GM19099 (cell line): Measurements from ENCODE around the gene ARHGAP8.

Source experiments
- POLR2A ChIP-seq: IDR thresholded peaks from 3 replicates; pipeline ENCODE4 v1.6.1; 2011; ENCODE audit warnings: low read depth; ENCODE audit not compliant: insufficient read length; ENCODE audit errors: extremely low read depth

ARHGAP8 gene

DNA sequence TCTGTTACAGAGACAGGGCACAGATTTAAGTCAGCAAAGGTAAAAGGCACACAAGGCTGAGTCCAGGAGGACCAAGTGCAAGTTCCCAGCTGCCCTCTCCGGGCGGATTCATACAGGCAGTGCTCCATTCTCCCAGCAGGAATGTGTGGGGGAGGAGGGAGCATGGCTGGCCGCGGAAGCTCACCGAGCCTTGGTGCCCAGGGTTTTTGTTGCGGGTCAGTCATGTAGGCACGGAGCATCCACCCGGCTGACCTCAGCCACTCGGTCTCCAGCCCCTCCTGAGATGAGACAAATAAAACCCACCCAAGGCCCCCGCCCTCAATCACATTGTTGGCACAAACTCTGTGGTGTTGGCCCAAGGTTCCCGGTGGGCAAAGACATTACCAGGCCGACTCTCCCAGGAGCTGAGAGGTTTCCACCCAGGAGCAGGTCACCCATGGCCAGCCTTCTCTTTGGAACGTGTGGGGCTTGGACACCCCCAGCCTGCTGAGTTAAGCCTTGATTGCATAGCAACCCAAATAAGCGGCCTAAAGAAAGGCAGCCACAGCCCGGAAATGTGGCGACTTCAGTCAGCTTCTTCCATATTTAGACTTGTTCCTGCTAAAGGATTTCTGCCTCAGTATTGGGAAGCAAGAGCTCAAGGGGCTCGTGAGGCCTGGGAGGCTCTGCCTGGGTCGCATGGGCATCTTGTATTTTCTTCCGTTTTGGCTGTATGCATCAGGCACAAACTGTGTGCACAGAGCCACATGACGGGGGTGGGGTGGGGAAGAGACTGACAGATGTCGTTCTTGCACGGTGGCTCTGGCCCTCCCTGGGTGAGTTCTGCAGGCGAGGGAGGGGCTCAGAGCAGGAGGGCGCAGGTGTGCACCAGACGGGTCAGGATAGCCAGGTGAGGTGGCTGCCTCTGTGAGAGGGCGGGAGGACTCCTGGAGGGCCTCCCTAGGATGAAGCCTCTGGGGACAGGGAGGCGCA, 63.0 kb downstream of the ARHGAP8 start:
- TF ChIP-seq POLR2A, result no peak

DNA sequence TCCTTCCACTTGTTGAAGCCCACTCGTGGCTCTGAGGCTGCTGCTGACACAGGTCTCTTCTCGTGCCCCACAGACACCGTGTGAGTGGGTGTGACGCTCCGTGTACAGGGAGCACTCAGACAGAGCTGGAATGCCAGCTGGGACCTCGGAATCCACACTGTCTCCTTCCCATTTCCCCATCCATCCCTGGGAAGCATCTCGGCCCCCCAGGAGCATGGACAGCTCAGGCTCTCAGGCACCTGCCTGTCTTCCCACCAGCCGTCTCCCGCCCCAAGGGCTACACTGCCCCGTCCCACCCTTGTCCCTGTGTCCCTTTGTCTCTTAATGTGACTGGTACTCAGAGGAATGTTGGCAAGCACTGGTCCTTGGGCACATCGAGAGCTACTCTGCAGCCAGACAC, 63.8 kb downstream of the ARHGAP8 start:
- TF ChIP-seq POLR2A, result no peak

DNA sequence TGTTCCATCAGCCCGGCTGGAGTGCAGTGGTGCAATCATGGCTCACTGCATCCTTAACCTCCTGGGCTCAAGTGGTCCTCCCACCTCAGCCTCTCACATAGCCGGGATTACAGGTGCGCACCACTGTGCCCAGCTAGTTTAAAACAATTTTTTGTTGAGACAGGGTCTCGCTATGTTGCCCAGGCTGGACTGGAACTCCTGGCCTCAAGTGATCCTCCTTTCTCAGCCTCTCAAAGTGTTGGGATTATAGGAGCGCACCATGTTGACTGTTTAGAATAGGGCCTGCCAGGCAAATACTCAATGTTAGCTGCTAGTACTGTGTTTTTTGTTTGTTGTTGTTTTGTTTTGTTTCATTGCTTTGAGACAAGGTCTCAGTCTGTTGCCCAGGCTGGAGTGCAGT, 66.4 kb downstream of the ARHGAP8 start:
- no peak for TF ChIP-seq POLR2A

DNA sequence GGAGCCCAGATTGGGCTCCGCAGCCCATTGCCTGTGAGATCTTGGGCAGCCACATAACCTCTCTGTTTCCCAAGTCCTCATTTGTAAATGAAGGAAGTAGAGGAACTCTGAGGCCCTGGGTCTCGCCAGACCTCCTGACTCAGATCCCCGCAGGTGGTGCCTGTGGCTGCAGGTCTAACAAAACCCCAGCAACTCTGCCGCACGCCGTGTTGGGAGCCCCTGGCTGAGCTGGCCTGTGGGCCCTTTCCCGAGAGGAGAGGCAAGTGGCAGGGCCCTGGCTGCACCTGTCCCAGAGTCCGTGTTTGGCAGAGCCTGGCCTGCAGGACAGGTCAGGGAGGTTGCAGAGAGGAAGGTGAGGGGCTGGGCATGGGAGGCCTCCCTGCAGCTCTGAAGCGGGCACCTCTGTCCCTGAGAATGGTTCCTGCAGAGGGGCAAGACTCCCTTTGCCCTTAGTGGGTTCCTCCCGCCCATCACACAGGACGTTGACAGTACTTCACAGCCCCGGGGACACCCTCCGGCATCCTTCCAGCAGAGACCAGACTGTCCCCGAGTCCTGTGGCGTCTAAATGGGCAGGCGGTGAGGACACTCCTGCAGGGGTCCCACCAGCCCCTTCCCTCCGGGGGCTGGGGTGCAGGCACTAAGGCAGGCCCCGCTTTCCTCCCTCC, 67.7 kb downstream of the ARHGAP8 start:
- TF ChIP-seq POLR2A, result no peak

DNA sequence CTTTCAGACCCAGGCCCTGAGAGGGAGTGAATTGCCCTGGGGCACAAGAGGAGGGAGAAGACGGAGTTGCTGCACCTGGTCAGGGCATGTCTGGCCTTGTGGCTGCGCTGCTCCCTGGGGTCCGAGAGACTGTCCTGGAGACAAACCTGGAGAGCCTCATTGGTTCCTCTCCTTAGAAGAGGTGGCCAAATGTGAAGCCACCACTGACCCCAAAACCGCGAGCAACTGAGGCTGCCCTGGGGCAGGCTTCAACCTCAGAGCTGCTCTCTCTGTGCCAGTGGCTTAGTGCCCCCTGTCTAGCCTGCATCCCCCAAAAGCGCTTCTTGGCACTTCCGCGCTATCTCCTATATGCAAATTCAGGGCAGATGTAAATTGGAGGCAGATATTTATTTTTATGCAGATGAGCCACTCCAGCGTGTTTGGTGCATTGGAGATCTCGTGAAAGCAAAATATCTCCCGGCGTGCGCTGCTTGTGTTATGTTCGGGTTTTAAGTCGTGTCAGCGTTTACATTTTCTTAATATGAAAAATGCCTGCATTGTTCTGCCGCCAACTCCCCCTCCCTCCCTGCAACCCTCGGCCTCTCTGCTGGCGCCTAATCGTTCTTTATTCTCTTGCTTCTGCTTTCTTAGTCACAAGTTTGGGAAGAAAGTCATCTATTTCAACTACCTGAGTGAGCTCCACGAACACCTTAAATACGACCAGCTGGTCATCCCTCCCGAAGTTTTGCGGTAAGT, 69.5 kb downstream of the ARHGAP8 start:
- TF ChIP-seq POLR2A, result no peak

- no peak for TF ChIP-seq POLR2A
These were observed 70.2 kb downstream of the ARHGAP8 start for GRCh38 chr22:44822534-44822933.

- TF ChIP-seq POLR2A, result no peak
These were observed 71.0 kb downstream of the ARHGAP8 start for GRCh38 chr22:44823396-44823795.

- no peak for TF ChIP-seq POLR2A
These were observed 71.4 kb downstream of the ARHGAP8 start for GRCh38 chr22:44823806-44824205.

GRCh38 chr22:44824271-44824670, 71.9 kb downstream of the ARHGAP8 start:
- no peak for TF ChIP-seq POLR2A

GRCh38 chr22:44825310-44826150, 73.2 kb downstream of the ARHGAP8 start:
- TF ChIP-seq POLR2A, result no peak

- no peak for TF ChIP-seq POLR2A
These were observed 75.4 kb downstream of the ARHGAP8 start for GRCh38 chr22:44827666-44828190.

- no peak for TF ChIP-seq POLR2A
These were observed 75.8 kb downstream of the ARHGAP8 start for GRCh38 chr22:44828193-44828592.

- TF ChIP-seq POLR2A, result no peak
These were observed 79.5 kb downstream of the ARHGAP8 start for GRCh38 chr22:44831885-44832284.

- no peak for TF ChIP-seq POLR2A
These were observed 81.7 kb downstream of the ARHGAP8 start for GRCh38 chr22:44834065-44834464.
